WERI-Rb-1 (cell line): ENCODE measurements around the gene ABCA3.
A peak's percentile ranks its signal among the peaks of the same experiment; 100 is the strongest.

Experiments used
- DNase-seq: peaks from one replicate; pipeline ENCODE4 v3.0.0-alpha.2; 2020
- H3K27ac ChIP-seq: fragments of 250-450 bp; sonication (Bioruptor Pico); 2 replicates; pipeline ENCODE4 v1.5.1; 2020; ENCODE audit warnings: mild to moderate bottlenecking, moderate library complexity
- H3K27me3 ChIP-seq: fragments of 250-450 bp; sonication (Bioruptor Pico); 2 replicates; pipeline ENCODE4 v1.5.1; 2021; ENCODE audit warnings: mild to moderate bottlenecking, low read depth, moderate library complexity; ENCODE audit not compliant: insufficient read depth, severe bottlenecking
- H3K36me3 ChIP-seq: fragments of 250-450 bp; sonication (Bioruptor Pico); 2 replicates; pipeline ENCODE4 v1.5.1; 2020; ENCODE audit warnings: mild to moderate bottlenecking, moderate library complexity
- H3K4me3 ChIP-seq: 2 replicates; pipeline ENCODE4 v1.5.1; 2011; ENCODE audit warnings: low read depth, mild to moderate bottlenecking, control low read depth, low read length
- H3K9me3 ChIP-seq: fragments of 250-450 bp; sonication (Bioruptor Pico); 2 replicates; pipeline ENCODE4 v1.5.1; 2021; ENCODE audit warnings: mild to moderate bottlenecking, moderate library complexity; ENCODE audit not compliant: severe bottlenecking
- TF ChIP-seq, protein P1 (sequence below): IDR thresholded peaks from 2 replicates; pipeline ENCODE4 v1.5.1; 2011; ENCODE audit warnings: low read depth, mild to moderate bottlenecking, control low read depth, inconsistent platforms, low read length

Gene ABCA3

DNA sequence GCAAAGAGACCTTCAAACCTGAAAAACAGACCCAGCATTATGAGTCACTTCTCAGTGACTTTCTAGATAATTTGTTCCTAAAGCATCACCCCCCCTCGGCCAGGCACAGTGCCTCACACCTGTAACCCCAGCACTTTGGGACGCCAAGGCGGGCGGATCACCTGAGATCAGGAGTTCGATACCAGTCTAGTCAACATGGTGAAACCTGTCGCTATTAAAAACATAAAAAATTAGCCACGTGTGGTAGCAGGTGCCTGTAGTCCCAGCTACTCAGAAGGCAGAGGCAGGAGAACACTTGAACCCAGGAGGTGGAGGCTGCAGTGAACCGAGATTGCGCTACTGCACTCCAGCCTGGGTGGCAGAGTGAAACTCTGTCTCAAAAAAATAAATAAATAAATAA, 48.3 kb downstream of the ABCA3 start:
- Histone ChIP-seq H3K4me3 (no peak overlapping the region), H3K27ac (no peak overlapping the region), H3K9me3 (peaks cover 5% of the 10 kb centered on the region), H3K36me3 (peaks cover 58% of the 10 kb centered on the region), H3K27me3 (no peaks in the 10 kb centered on the region)
- TF ChIP-seq, protein P1, sequence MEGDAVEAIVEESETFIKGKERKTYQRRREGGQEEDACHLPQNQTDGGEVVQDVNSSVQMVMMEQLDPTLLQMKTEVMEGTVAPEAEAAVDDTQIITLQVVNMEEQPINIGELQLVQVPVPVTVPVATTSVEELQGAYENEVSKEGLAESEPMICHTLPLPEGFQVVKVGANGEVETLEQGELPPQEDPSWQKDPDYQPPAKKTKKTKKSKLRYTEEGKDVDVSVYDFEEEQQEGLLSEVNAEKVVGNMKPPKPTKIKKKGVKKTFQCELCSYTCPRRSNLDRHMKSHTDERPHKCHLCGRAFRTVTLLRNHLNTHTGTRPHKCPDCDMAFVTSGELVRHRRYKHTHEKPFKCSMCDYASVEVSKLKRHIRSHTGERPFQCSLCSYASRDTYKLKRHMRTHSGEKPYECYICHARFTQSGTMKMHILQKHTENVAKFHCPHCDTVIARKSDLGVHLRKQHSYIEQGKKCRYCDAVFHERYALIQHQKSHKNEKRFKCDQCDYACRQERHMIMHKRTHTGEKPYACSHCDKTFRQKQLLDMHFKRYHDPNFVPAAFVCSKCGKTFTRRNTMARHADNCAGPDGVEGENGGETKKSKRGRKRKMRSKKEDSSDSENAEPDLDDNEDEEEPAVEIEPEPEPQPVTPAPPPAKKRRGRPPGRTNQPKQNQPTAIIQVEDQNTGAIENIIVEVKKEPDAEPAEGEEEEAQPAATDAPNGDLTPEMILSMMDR: no peak
- no peak for DNase-seq

DNA sequence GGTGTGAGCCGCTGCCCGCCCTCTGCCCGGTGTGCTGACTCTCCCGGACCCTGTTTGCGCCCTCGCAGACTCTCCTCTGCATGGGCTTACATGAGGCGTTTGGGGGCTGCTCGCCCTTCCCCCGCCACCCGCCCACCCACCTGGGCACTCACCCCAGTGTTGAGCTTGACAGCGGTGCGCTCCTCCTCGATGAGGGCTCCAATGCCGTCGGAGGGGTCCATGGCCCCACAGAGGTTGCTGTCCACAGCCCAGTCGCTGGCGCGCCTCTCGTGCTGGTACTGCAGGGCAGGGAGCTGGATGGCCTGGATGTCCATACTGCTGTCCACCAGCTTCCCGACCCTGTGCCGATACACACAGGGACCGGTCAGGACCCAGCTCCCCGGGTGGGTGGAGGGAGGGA, 51.2 kb downstream of the ABCA3 start:
- Histone ChIP-seq H3K4me3 (no peak overlapping the region), H3K9me3 (peaks cover 5% of the 10 kb centered on the region), H3K27ac (peak overlapping the region; percentile 81), H3K36me3 (peaks cover 66% of the 10 kb centered on the region), H3K27me3 (no peaks in the 10 kb centered on the region)
- TF ChIP-seq, protein P1: no peak
- DNase-seq: no peak

DNA sequence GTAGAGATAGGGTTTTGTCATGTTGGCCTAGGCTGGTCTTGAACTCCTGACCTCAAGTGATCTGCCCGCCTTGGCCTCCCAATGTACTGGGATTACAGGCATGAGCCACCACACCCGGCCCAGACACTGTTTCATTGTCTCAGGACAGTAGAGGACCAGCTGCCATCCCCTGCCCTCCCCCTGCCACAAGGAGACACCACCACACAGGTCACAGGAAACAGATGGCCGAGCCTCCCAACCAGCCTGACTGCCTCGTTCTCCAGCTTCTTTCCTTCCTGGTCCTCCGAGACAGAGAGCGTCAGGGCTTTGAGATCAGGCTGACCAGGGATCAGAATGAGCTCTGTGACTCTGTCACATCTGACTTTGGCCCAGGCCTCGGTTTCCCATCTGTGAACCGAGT, 51.8 kb downstream of the ABCA3 start:
- Histone ChIP-seq H3K27ac (peak overlapping the region; percentile 81), H3K9me3 (peaks cover 5% of the 10 kb centered on the region), H3K36me3 (peaks cover 64% of the 10 kb centered on the region), H3K4me3 (no peak overlapping the region), H3K27me3 (no peaks in the 10 kb centered on the region)
- TF ChIP-seq, protein P1: 0 out of 2 replicates have a peak, but pooled peaks have one; percentile 1
- peak; percentile 94 for DNase-seq

DNA sequence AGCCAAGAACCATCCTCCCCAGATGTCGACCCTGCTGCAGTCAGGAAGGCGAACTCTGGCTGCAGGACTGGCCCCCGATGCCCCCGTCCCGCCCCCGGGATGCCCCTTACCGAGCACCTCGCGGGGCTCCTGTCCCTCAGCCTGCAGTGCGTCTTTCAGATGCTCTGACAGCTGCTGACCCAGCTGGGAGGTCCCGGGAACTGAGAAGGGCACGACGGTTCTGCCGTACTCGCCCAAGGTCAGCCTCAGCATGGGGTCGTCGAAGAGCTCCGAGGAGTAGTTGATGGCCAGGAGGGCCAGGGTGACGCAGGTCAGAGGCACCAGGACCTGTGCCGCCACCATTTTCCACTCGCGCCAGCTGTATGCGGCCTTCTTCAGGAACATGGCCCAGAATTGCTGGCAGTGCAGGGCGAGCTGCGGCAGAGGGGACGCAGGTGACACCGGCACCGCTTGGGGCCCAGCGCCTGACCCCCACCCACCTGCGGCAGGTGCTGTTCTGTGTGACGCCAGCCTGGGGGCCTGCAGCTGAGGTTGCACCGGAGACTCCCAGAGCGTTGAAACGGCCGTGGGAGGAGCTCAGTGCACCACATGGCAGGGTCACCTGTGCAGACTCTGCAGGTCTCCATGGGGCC, 52.5 kb downstream of the ABCA3 start:
- TF ChIP-seq, protein P1: no peak
- DNase-seq: no peak
- Histone ChIP-seq H3K27ac (peak overlapping the region; percentile 81), H3K36me3 (peaks cover 64% of the 10 kb centered on the region), H3K4me3 (no peak overlapping the region), H3K27me3 (no peaks in the 10 kb centered on the region), H3K9me3 (peaks cover 5% of the 10 kb centered on the region)

DNA sequence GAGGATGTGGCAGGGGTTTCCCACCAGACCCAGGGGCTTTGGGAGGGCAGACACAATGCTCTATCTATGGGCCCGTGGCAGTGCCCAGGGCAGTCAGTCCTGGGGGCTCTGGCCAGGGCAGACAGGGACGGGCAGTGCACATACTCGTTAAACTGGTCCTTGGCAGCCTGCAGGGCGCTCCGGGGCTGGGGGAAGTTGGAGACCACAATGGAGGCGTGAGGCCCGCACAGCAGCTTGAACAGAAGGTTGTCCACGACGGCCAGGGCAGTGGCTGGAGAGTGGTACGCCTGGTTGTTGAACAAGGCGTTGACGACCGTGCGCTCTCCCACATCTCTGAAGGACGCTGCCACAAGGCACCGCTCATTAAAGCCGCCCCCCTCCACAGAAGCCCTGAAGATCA, 54.0 kb downstream of the ABCA3 start:
- Histone ChIP-seq H3K4me3 (no peak overlapping the region), H3K27me3 (no peaks in the 10 kb centered on the region), H3K36me3 (peaks cover 58% of the 10 kb centered on the region), H3K27ac (no peak overlapping the region), H3K9me3 (peaks cover 5% of the 10 kb centered on the region)
- TF ChIP-seq, protein P1: no peak
- no peak for DNase-seq

DNA sequence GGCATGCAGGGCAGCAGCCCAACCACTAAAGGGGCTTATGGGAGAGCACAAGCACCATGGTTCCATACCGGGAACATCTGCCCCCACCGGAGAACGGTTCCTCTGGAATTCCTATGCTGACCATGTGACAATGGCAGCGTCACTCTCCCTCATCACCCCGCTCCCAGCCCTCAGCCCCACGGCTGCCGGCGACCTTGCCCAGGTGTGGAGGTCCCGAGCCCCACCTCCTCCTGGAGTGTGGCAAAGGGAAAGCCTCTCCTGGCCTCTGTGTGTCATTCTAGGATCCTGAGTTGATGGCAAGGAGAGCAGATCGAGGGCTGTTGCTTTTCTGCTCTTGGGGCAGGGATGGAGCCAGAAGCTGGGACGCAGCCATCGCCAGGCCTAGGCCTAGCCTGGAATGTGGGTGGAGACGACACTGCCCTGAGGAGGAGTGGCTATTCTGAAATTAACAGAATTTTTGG, 54.8 kb downstream of the ABCA3 start:
- Histone ChIP-seq H3K4me3 (no peak overlapping the region), H3K36me3 (peaks cover 53% of the 10 kb centered on the region), H3K9me3 (peaks cover 5% of the 10 kb centered on the region), H3K27ac (no peak overlapping the region; the same call in 1 of the 2 replicates), H3K27me3 (no peaks in the 10 kb centered on the region)
- no peak for DNase-seq
- TF ChIP-seq, protein P1: no peak
